Panc1 (cell line): ENCODE measurements around the gene NUP50. TPM values are rescaled to one million over a fixed set of nuclear protein-coding genes. Genes with fewer than 3 reads are reported as not detected.

Experiments used
- ATAC-seq: fragments of 200-7000 bp; cut with Tn5 transposase; 2 replicates; pipeline ENCODE4 v1.9.1; 2020; ENCODE audit warnings: mild to moderate bottlenecking, moderate library complexity
- BruUV-seq: library from RNA; stranded (reverse); fragments of 400-500 nt; replicated peaks from 2 replicates; lab custom pipeline; 2021; lab: Mats Ljungman, UMichigan
- CTCF ChIA-PET: fragments of 300-600 bp; sonication (Branson Sonifier 250); formaldehyde crosslinking; loops from one replicate; lab custom pipeline; 2022; ENCODE audit warnings: antibody characterized with exemption; lab: Charles Lee
- POLR2A ChIA-PET: fragments of 300-600 bp; sonication (Branson Sonifier 250); formaldehyde crosslinking; loops from one replicate; lab custom pipeline; 2022; ENCODE audit warnings: antibody characterized with exemption; lab: Charles Lee
- DNase-seq: peaks from one replicate; pipeline ENCODE4 v3.0.0-alpha.2; 2010; ENCODE audit warnings: low read depth, low spot score
- H3K27ac ChIP-seq: 2 replicates; pipeline ENCODE4 v1.5.1; 2011; ENCODE audit warnings: mild to moderate bottlenecking, low read length, inconsistent platforms
- H3K27me3 ChIP-seq: fragments of 200-500 bp; sonication (Bioruptor generic); 2 replicates; pipeline ENCODE4 v1.6.0; 2014; ENCODE audit warnings: low read length, inconsistent platforms; ENCODE audit not compliant: control insufficient read depth, insufficient read depth
- H3K36me3 ChIP-seq: fragments of 200-500 bp; sonication (Bioruptor generic); 2 replicates; pipeline ENCODE4 v1.5.1; 2014; ENCODE audit warnings: inconsistent platforms, mild to moderate bottlenecking, low read length, moderate library complexity; ENCODE audit not compliant: control insufficient read depth, insufficient read depth
- H3K4me1 ChIP-seq: 2 replicates; pipeline ENCODE4 v1.5.1; 2011; ENCODE audit warnings: inconsistent platforms, mild to moderate bottlenecking, low read length, moderate library complexity; ENCODE audit not compliant: control insufficient read depth, insufficient read depth
- H3K4me3 ChIP-seq, 2 experiments: 2 replicates each; pipeline ENCODE4 v1.5.1; 2011 to 2012; ENCODE audit warnings: low read depth in 2 of 2, low read length in 2 of 2, mild to moderate bottlenecking in 2 of 2, inconsistent platforms in 1 of 2, moderate library complexity in 1 of 2
- H3K9me3 ChIP-seq: fragments of 200-500 bp; sonication (Bioruptor generic); 2 replicates; pipeline ENCODE4 v1.5.1; 2014; ENCODE audit warnings: low read depth, mild to moderate bottlenecking, inconsistent platforms, low read length, moderate library complexity; ENCODE audit not compliant: control insufficient read depth, insufficient read depth
- CTCF ChIP-seq: fragments of 450-650 bp; IDR thresholded peaks from 2 replicates; pipeline ENCODE4 v1.5.1; 2017; ENCODE audit warnings: mild to moderate bottlenecking
- POLR2AphosphoS5 ChIP-seq: IDR thresholded peaks from 2 replicates; pipeline ENCODE4 v1.6.1; 2012; ENCODE audit warnings: mild to moderate bottlenecking, low read depth, low read length, moderate library complexity
- REST ChIP-seq, 2 experiments: IDR thresholded peaks; 2 replicates each; pipeline ENCODE4 v1.6.1; 2011 to 2012; ENCODE audit warnings: low read depth in 2 of 2, control low read depth in 1 of 2, low read length in 1 of 2, mild to moderate bottlenecking in 1 of 2, moderate library complexity in 1 of 2; ENCODE audit not compliant: insufficient read depth in 1 of 2
- SIN3A ChIP-seq: IDR thresholded peaks from 2 replicates; pipeline ENCODE4 v1.6.1; 2012; ENCODE audit warnings: low read depth, mild to moderate bottlenecking, low read length, moderate library complexity, borderline replicate concordance; ENCODE audit not compliant: insufficient read depth
- TCF7L2 ChIP-seq: IDR thresholded peaks from 2 replicates; pipeline ENCODE4 v1.6.1; 2011; ENCODE audit warnings: mild to moderate bottlenecking, low read depth, low read length, inconsistent platforms
- in situ Hi-C: cut with HindIII; loops from 2 replicates; pipeline ENCODE4 v1.10.0; 2016; ENCODE audit warnings: low sequenced_read_pairs, low pct_unique_long_range_greater_than_20kb
- intact Hi-C: fragments of 100-400 bp; cut with micrococcal nuclease; formaldehyde crosslinking; loops from one replicate; pipeline ENCODE4 v1.10.0; 2022; ENCODE audit not compliant: unreplicated experiment
- total RNA-seq: library from RNA; stranded (reverse); gene quantifications from one replicate; pipeline ENCODE4 v1.2.1, GENCODE V29; 2021; ENCODE audit not compliant: unreplicated experiment

Gene NUP50
- total RNA-seq, 1 experiment from 2014 or later: 52.1 TPM

GRCh38 chr22:45210577-45210976 is 46.9 kb downstream of the NUP50 start:
- no peak for ATAC-seq
- H3K27me3 ChIP-seq: no peaks in the 10 kb centered on the region
- intact Hi-C loops: no loop called here
- in situ Hi-C loops: no loop called here
- BruUV-seq: no TSS peak
- H3K4me1 ChIP-seq: peaks cover 10% of the 10 kb centered on the region
- CTCF ChIA-PET: no interaction called here
- POLR2A ChIA-PET: no interaction called here
- no peaks in the 10 kb centered on the region for H3K36me3 ChIP-seq
- no peak overlapping the region for H3K27ac ChIP-seq
- no peak for DNase-seq
- no peaks in the 10 kb centered on the region for H3K9me3 ChIP-seq
- H3K4me3 ChIP-seq: no peak overlapping the region
- TF ChIP-seq CTCF (no peak), REST (IDR thresholded peaks at IDR 0.05; ENCODE audit: insufficient read depth in 1 of 2, low read depth in 2 of 2, low read length in 1 of 2) (no peak), SIN3A (no peak), TCF7L2 (no peak), POLR2AphosphoS5 (no peak)

- ChIA-PET CTCF (no interaction called here), POLR2A (no interaction called here)
- no peak for ATAC-seq
- Histone ChIP-seq H3K36me3 (no peaks in the 10 kb centered on the region), H3K4me1 (peaks cover 10% of the 10 kb centered on the region), H3K27me3 (no peaks in the 10 kb centered on the region), H3K27ac (no peak overlapping the region), H3K9me3 (no peaks in the 10 kb centered on the region), H3K4me3 (no peak overlapping the region)
- intact Hi-C loops: no loop called here
- no peak for DNase-seq
- in situ Hi-C loops: no loop called here
- TF ChIP-seq REST (IDR thresholded peaks at IDR 0.05; ENCODE audit: insufficient read depth in 1 of 2, low read depth in 2 of 2, low read length in 1 of 2) (no peak), TCF7L2 (no peak), SIN3A (no peak), CTCF (no peak), POLR2AphosphoS5 (no peak)
- no TSS peak for BruUV-seq
Measured at GRCh38 chr22:45210991-45211390, 47.3 kb downstream of the NUP50 start.
